Body of pancreas (tissue), 4 donors: ENCODE measurements around the gene STK26.

Experiments
- CTCF ChIP-seq, 7 experiments: fragments of 450-650 bp in 4 of 7; fragments of 200-600 bp in 3 of 7; sonication (generic) in 3 of 7; IDR thresholded peaks; one replicate each; pipeline ENCODE4 v1.5.1; 2016 to 2019; ENCODE audit warnings: antibody characterized with exemption in 7 of 7
- POLR2A ChIP-seq, 3 donors: fragments of 450-650 bp; IDR thresholded peaks; one replicate each; pipeline ENCODE4 v1.6.1; 2016; ENCODE audit warnings: antibody characterized with exemption in 3 of 3, mild to moderate bottlenecking in 2 of 3

- no peak for TF ChIP-seq POLR2A (IDR thresholded peaks at IDR 0.05)
- no peak for TF ChIP-seq CTCF (IDR thresholded peaks at IDR 0.05)
Measured at GRCh38 chrX:132023896-132024386, 839 bp downstream of the STK26 start.
